Nucleus accumbens (tissue), 56 donors: ENCODE results near the gene CHD6.

Experiments
- DNase-seq, 56 donors: peaks; one replicate each; lab custom pipeline; 2025; lab: John Stamatoyannopoulos, UW

CHD6 gene

GRCh38 chr20:41617902-41618806 is at the start of gene CHD6:
Gene CHD6, minus strand, starts transcription at chr20:41618377. Its CDS starts 67,040 bp downstream, at chr20:41551337.
- DNase-seq = peak; percentile 76 to 100 (median 99)

- DNase-seq = no peak
Measured at GRCh38 chr20:41664584-41664983, 46.4 kb upstream of the CHD6 start.

- DNase-seq = no peak
Measured at GRCh38 chr20:41657655-41658054, 39.5 kb upstream of the CHD6 start.

- no peak for DNase-seq
Measured at GRCh38 chr20:41655962-41656618, 37.9 kb upstream of the CHD6 start.

- DNase-seq = no peak
Measured at GRCh38 chr20:41654884-41655283, 36.7 kb upstream of the CHD6 start.

GRCh38 chr20:41654292-41654691 is 36.1 kb upstream of the CHD6 start:
- DNase-seq = peak in 11 of 56 donors; percentile 1 to 33 (median 7)

GRCh38 chr20:41650231-41650948 is 32.2 kb upstream of the CHD6 start:
- no peak for DNase-seq

GRCh38 chr20:41649489-41649888 is 31.3 kb upstream of the CHD6 start:
- DNase-seq = no peak

GRCh38 chr20:41645372-41645771 is 27.2 kb upstream of the CHD6 start:
- no peak for DNase-seq

- peak in 11 of 56 donors; percentile 1 to 53 (median 6) for DNase-seq
Measured at GRCh38 chr20:41643504-41643938, 25.3 kb upstream of the CHD6 start.

- DNase-seq = no peak
Measured at GRCh38 chr20:41639630-41640029, 21.5 kb upstream of the CHD6 start.

GRCh38 chr20:41638456-41638855 is 20.3 kb upstream of the CHD6 start:
- DNase-seq = no peak

- no peak for DNase-seq
Measured at GRCh38 chr20:41635158-41635557, 17.0 kb upstream of the CHD6 start.

- DNase-seq = no peak
Measured at GRCh38 chr20:41632896-41633295, 14.7 kb upstream of the CHD6 start.

- no peak for DNase-seq
Measured at GRCh38 chr20:41631826-41632225, 13.6 kb upstream of the CHD6 start.

- no peak for DNase-seq
Measured at GRCh38 chr20:41630846-41631245, 12.7 kb upstream of the CHD6 start.

- no peak for DNase-seq
Measured at GRCh38 chr20:41627611-41628244, 9.6 kb upstream of the CHD6 start.

- no peak for DNase-seq
Measured at GRCh38 chr20:41627001-41627495, 8.9 kb upstream of the CHD6 start.

GRCh38 chr20:41623625-41624375 is 5.6 kb upstream of the CHD6 start:
- DNase-seq = no peak

- no peak for DNase-seq
Measured at GRCh38 chr20:41622584-41622983, 4.4 kb upstream of the CHD6 start.
